GM12865 (cell line): ENCODE measurements around the gene MEOX1.

Experiments used
- DNase-seq: peaks from one replicate; pipeline ENCODE4 v3.0.0; 2010; ENCODE audit warnings: low read depth
- H3K4me3 ChIP-seq: 2 replicates; pipeline ENCODE4 v1.5.1; 2011; ENCODE audit warnings: mild to moderate bottlenecking, low read depth, low read length, control low read depth
- CTCF ChIP-seq: IDR thresholded peaks from 2 replicates; pipeline ENCODE4 v1.5.1; 2011; ENCODE audit warnings: low read length, control low read depth, low read depth, inconsistent platforms; ENCODE audit not compliant: insufficient read depth; ENCODE audit errors: missing control alignments

Gene MEOX1

GRCh38 chr17:43620581-43620980 is 41.1 kb downstream of the MEOX1 start:
- no peak overlapping the region for H3K4me3 ChIP-seq
- no peak for TF ChIP-seq CTCF
- no peak for DNase-seq

- no peak overlapping the region for H3K4me3 ChIP-seq
- no peak for DNase-seq
- TF ChIP-seq CTCF: no peak
Observed at GRCh38 chr17:43620147-43620546, 41.6 kb downstream of the MEOX1 start.

- no peak for DNase-seq
- no peak for TF ChIP-seq CTCF
- no peak overlapping the region for H3K4me3 ChIP-seq
Observed at GRCh38 chr17:43619705-43620104, 42.0 kb downstream of the MEOX1 start.

GRCh38 chr17:43618276-43618675 is 43.4 kb downstream of the MEOX1 start:
- TF ChIP-seq CTCF: no peak
- no peak overlapping the region for H3K4me3 ChIP-seq

GRCh38 chr17:43616852-43617251 is 44.9 kb downstream of the MEOX1 start:
- H3K4me3 ChIP-seq: no peak overlapping the region
- TF ChIP-seq CTCF: no peak
- DNase-seq: no peak

More at GRCh38 chr17:43618276-43618675, 43.4 kb downstream of the MEOX1 start:
- DNase-seq: no peak

- no peak overlapping the region for H3K4me3 ChIP-seq
- no peak for DNase-seq
- TF ChIP-seq CTCF: no peak
Observed at GRCh38 chr17:43616421-43616820, 45.3 kb downstream of the MEOX1 start.

GRCh38 chr17:43616029-43616351 is 45.7 kb downstream of the MEOX1 start:
- TF ChIP-seq CTCF: no peak
- H3K4me3 ChIP-seq: no peak overlapping the region

More at GRCh38 chr17:43616029-43616351, 45.7 kb downstream of the MEOX1 start:
- no peak for DNase-seq
